Ishikawa (cell line): ENCODE measurements around the gene CRAMP1.

Experiments
- CREB1 ChIP-seq: IDR thresholded peaks from 2 replicates; pipeline ENCODE4 v1.6.1; 2012; ENCODE audit warnings: low read depth
- EP300 ChIP-seq: IDR thresholded peaks from 2 replicates; pipeline ENCODE4 v1.6.1; 2012; ENCODE audit warnings: borderline replicate concordance
- NFIC ChIP-seq: IDR thresholded peaks from 2 replicates; pipeline ENCODE4 v1.6.1; 2012
- TF ChIP-seq, protein P1 (sequence below): IDR thresholded peaks from 2 replicates; pipeline ENCODE4 v1.6.1; 2012; ENCODE audit warnings: low read depth, mild to moderate bottlenecking

DNA sequence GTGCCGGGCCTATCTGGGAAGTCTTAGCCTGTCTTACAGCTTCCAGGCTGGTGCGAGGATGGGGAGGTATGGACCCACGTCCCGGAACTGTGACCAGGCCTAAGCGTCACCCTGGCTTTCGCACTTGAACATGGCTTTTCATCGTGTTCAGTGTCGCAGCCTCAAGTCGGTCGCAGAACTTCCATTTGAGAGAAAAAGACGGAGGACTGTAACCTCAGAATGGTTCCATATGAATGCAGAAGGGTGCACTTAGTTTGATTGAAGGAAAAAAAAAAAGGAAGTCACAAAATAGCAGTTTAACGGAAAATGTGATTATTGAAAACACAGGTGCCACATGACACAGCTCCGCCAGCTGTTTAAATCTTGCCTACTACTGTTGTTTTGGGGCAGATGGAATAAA is 35.7 kb downstream of the CRAMP1 start:
- TF ChIP-seq EP300, result no peak
- TF ChIP-seq, protein P1, sequence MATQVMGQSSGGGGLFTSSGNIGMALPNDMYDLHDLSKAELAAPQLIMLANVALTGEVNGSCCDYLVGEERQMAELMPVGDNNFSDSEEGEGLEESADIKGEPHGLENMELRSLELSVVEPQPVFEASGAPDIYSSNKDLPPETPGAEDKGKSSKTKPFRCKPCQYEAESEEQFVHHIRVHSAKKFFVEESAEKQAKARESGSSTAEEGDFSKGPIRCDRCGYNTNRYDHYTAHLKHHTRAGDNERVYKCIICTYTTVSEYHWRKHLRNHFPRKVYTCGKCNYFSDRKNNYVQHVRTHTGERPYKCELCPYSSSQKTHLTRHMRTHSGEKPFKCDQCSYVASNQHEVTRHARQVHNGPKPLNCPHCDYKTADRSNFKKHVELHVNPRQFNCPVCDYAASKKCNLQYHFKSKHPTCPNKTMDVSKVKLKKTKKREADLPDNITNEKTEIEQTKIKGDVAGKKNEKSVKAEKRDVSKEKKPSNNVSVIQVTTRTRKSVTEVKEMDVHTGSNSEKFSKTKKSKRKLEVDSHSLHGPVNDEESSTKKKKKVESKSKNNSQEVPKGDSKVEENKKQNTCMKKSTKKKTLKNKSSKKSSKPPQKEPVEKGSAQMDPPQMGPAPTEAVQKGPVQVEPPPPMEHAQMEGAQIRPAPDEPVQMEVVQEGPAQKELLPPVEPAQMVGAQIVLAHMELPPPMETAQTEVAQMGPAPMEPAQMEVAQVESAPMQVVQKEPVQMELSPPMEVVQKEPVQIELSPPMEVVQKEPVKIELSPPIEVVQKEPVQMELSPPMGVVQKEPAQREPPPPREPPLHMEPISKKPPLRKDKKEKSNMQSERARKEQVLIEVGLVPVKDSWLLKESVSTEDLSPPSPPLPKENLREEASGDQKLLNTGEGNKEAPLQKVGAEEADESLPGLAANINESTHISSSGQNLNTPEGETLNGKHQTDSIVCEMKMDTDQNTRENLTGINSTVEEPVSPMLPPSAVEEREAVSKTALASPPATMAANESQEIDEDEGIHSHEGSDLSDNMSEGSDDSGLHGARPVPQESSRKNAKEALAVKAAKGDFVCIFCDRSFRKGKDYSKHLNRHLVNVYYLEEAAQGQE, result no peak
- no peak for TF ChIP-seq CREB1
- no peak for TF ChIP-seq NFIC
